ENCODE data around the gene FAT1. TPM values are rescaled to one million over a fixed set of nuclear protein-coding genes. Genes with fewer than 3 reads are reported as not detected.
A peak's percentile ranks its signal among the peaks of the same experiment; 100 is the strongest.

FAT1 gene
- total RNA-seq, 1 experiment from 2014 or later = 172 TPM

DNA sequence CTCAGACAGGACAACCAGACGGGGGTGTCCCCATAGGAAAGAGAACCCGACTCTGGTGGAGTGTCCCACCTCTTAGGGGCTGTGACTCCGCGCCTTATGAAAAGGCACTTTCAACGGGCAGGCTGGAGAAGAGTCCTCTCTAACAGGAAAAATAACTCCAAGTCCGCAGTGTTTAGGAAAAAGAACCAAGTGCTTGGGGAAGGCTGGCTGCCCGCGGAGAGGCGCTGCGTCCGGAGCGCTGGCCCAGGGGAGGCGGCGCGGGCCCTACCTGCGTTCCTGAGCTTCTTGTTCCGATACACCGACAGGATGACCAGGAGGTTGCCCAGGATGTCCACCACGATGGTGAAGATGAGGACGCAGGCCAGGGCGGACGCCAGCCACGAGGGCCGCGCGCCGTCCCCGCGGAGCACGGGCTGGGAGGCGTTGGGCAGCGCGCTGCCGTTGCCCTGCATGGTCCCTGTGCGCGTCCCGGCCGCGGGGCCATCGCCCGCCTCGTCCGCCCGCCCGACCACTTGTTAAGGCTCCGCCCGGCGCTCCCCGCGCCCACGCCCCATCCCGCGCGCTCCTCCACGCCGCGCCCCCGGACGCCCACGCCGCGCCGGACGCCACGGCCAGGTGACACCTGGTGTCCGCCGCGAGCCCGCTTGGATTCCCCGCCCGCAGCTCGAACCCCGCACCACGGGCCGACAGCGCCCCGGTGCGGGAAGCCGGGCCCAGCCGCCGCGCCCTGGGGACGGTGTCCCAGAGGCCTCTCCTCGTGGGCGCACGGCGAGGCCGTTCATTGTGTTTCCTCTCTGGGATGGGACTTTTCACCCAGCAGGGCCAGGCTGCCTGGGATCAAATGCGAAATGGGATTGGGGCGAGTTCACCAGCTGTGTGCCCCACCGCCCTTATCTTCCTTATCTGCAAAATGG is 168.5 kb downstream of the FAT1 start, which contains the start of gene MTNR1A (continued):
- TF ChIP-seq, protein P1, sequence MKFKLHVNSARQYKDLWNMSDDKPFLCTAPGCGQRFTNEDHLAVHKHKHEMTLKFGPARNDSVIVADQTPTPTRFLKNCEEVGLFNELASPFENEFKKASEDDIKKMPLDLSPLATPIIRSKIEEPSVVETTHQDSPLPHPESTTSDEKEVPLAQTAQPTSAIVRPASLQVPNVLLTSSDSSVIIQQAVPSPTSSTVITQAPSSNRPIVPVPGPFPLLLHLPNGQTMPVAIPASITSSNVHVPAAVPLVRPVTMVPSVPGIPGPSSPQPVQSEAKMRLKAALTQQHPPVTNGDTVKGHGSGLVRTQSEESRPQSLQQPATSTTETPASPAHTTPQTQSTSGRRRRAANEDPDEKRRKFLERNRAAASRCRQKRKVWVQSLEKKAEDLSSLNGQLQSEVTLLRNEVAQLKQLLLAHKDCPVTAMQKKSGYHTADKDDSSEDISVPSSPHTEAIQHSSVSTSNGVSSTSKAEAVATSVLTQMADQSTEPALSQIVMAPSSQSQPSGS (CRISPR knock-in tag; IDR thresholded peaks at IDR 0.05; ENCODE audit: borderline replicate concordance, low read depth) = no peak
- TF ChIP-seq NR1H2 (CRISPR knock-in tag; IDR thresholded peaks at IDR 0.05) (no peak), ZNF219 (CRISPR knock-in tag; IDR thresholded peaks at IDR 0.05; ENCODE audit: borderline replicate concordance) (peak; percentile 62; the same call in 1 of the 2 replicates), ELF4 (CRISPR knock-in tag; IDR thresholded peaks at IDR 0.05; ENCODE audit: low read depth) (peak; percentile 45; the same call in 1 of the 2 replicates), CBFB (CRISPR knock-in tag; IDR thresholded peaks at IDR 0.05; ENCODE audit: low read depth) (no peak)
- TF ChIP-seq, protein P2, sequence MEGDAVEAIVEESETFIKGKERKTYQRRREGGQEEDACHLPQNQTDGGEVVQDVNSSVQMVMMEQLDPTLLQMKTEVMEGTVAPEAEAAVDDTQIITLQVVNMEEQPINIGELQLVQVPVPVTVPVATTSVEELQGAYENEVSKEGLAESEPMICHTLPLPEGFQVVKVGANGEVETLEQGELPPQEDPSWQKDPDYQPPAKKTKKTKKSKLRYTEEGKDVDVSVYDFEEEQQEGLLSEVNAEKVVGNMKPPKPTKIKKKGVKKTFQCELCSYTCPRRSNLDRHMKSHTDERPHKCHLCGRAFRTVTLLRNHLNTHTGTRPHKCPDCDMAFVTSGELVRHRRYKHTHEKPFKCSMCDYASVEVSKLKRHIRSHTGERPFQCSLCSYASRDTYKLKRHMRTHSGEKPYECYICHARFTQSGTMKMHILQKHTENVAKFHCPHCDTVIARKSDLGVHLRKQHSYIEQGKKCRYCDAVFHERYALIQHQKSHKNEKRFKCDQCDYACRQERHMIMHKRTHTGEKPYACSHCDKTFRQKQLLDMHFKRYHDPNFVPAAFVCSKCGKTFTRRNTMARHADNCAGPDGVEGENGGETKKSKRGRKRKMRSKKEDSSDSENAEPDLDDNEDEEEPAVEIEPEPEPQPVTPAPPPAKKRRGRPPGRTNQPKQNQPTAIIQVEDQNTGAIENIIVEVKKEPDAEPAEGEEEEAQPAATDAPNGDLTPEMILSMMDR (IDR thresholded peaks at IDR 0.05) = 0 out of 2 replicates have a peak, but pooled peaks have one; percentile 19

DNA sequence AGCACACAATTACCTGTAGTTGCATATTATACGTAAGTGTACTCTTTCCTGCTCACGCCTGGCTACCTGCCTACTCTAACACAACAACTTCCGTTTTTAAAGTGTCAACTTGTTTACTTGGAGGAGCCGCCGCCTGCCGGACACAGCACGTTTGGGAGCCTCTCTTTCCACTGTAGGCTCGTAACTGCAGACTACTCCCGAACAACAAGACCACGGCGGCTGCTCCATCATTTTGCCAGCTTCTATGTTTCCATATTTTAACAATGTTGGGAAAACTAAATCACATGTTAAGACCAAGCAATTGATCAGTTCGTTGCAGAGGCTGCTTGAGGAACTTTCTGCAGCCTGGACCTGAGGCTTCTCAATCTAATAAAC is 169.1 kb downstream of the FAT1 start:
- Mint-ChIP-seq H3K4me1 (peaks cover 11% of the 10 kb centered on the region), H3K27ac (no peak overlapping the region), H3K9me3 (no peaks in the 10 kb centered on the region), H3K4me3 (peak overlapping the region; percentile 78), H3K36me3 (no peaks in the 10 kb centered on the region), H3K27me3 (ENCODE audit: low read depth) (peaks cover 15% of the 10 kb centered on the region)
- DNase-seq (ENCODE audit: low spot score) (peak; percentile 52), ATAC-seq (peak; percentile 51)
- CTCF ChIA-PET = interaction anchor here (0.6 to 2.7 kb wide), 8 partner anchors 16 to 533 kb away, joined by 3 to 15 read pairs (median 6); no protein-coding TSS in a partner anchor
- POLR2A ChIA-PET = no interaction called here
- TF ChIP-seq, protein P3, sequence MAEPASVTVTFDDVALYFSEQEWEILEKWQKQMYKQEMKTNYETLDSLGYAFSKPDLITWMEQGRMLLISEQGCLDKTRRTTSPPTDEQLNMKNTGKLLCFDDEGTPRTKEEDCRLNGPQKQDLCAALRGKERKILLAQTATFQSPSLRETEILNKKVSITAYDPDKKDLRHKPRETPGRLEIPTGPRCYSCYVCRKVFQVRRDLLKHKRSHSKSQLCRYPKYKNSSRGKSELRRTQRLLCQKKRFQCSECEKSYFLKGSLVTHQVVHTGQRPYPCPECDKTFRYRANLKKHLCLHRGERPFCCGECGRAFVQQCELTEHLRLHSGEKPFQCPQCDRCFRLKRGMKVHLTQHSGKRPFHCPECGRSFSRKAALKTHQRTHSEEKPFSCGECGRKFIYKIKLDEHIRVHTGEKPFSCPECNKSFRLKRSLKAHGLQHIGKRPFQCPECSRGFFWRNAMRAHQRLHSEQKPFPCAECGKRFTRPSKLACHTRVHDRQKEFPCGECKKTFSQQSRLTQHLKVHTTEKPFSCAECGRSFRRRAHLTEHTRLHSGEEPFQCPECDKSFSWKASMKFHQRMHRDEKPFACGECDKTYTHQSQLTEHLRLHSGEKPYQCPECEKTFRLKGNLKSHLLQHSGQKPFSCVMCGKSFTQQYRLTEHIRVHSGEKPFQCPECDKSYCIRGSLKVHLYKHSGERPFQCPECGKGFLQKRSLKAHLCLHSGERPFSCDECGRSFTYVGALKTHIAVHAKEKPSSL (CRISPR knock-in tag; conservative IDR thresholded peaks at IDR 0.05) = no peak
- TF ChIP-seq FOXK1 (CRISPR knock-in tag; IDR thresholded peaks at IDR 0.05) = peak; percentile 47; the same call in 1 of the 2 replicates
- TF ChIP-seq, protein P4, sequence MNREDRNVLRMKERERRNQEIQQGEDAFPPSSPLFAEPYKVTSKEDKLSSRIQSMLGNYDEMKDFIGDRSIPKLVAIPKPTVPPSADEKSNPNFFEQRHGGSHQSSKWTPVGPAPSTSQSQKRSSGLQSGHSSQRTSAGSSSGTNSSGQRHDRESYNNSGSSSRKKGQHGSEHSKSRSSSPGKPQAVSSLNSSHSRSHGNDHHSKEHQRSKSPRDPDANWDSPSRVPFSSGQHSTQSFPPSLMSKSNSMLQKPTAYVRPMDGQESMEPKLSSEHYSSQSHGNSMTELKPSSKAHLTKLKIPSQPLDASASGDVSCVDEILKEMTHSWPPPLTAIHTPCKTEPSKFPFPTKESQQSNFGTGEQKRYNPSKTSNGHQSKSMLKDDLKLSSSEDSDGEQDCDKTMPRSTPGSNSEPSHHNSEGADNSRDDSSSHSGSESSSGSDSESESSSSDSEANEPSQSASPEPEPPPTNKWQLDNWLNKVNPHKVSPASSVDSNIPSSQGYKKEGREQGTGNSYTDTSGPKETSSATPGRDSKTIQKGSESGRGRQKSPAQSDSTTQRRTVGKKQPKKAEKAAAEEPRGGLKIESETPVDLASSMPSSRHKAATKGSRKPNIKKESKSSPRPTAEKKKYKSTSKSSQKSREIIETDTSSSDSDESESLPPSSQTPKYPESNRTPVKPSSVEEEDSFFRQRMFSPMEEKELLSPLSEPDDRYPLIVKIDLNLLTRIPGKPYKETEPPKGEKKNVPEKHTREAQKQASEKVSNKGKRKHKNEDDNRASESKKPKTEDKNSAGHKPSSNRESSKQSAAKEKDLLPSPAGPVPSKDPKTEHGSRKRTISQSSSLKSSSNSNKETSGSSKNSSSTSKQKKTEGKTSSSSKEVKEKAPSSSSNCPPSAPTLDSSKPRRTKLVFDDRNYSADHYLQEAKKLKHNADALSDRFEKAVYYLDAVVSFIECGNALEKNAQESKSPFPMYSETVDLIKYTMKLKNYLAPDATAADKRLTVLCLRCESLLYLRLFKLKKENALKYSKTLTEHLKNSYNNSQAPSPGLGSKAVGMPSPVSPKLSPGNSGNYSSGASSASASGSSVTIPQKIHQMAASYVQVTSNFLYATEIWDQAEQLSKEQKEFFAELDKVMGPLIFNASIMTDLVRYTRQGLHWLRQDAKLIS (CRISPR knock-in tag; IDR thresholded peaks at IDR 0.05; ENCODE audit: borderline replicate concordance) = no peak
- TF ChIP-seq, protein P5, sequence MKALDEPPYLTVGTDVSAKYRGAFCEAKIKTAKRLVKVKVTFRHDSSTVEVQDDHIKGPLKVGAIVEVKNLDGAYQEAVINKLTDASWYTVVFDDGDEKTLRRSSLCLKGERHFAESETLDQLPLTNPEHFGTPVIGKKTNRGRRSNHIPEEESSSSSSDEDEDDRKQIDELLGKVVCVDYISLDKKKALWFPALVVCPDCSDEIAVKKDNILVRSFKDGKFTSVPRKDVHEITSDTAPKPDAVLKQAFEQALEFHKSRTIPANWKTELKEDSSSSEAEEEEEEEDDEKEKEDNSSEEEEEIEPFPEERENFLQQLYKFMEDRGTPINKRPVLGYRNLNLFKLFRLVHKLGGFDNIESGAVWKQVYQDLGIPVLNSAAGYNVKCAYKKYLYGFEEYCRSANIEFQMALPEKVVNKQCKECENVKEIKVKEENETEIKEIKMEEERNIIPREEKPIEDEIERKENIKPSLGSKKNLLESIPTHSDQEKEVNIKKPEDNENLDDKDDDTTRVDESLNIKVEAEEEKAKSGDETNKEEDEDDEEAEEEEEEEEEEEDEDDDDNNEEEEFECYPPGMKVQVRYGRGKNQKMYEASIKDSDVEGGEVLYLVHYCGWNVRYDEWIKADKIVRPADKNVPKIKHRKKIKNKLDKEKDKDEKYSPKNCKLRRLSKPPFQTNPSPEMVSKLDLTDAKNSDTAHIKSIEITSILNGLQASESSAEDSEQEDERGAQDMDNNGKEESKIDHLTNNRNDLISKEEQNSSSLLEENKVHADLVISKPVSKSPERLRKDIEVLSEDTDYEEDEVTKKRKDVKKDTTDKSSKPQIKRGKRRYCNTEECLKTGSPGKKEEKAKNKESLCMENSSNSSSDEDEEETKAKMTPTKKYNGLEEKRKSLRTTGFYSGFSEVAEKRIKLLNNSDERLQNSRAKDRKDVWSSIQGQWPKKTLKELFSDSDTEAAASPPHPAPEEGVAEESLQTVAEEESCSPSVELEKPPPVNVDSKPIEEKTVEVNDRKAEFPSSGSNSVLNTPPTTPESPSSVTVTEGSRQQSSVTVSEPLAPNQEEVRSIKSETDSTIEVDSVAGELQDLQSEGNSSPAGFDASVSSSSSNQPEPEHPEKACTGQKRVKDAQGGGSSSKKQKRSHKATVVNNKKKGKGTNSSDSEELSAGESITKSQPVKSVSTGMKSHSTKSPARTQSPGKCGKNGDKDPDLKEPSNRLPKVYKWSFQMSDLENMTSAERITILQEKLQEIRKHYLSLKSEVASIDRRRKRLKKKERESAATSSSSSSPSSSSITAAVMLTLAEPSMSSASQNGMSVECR (CRISPR knock-in tag; IDR thresholded peaks at IDR 0.05; ENCODE audit: borderline replicate concordance) = no peak
- no peak for TF ChIP-seq TEAD4 (CRISPR knock-in tag; IDR thresholded peaks at IDR 0.05)

All from WTC11 (cell line).